Neural cell (in vitro differentiated cells): ENCODE measurements around the gene PPP1R9B.

Experiments used
- CTCF ChIP-seq: fragments of 450-650 bp; IDR thresholded peaks from 2 replicates; pipeline ENCODE4 v1.5.1; 2014; ENCODE audit warnings: antibody characterized with exemption, mild to moderate bottlenecking, moderate library complexity; ENCODE audit not compliant: poor library complexity, severe bottlenecking
- EP300 ChIP-seq: fragments of 450-650 bp; conservative IDR thresholded peaks from 2 replicates; pipeline ENCODE4 v1.6.1; 2014; ENCODE audit warnings: antibody characterized with exemption, mild to moderate bottlenecking, moderate library complexity; ENCODE audit not compliant: poor library complexity, severe bottlenecking
- EZH2 ChIP-seq: fragments of 200-600, 300-800 bp; shearing (Covaris generic), sonication (generic); IDR thresholded peaks from 2 replicates; pipeline ENCODE4 v1.6.1; 2014; ENCODE audit warnings: antibody characterized with exemption, low read length, borderline replicate concordance, mild to moderate bottlenecking; ENCODE audit not compliant: insufficient read depth, poor library complexity, severe bottlenecking
- POLR2AphosphoS5 ChIP-seq: IDR thresholded peaks from 2 replicates; pipeline ENCODE4 v1.6.1; 2012
- RAD21 ChIP-seq: fragments of 450-650 bp; conservative IDR thresholded peaks from 2 replicates; pipeline ENCODE4 v1.6.1; 2014; ENCODE audit warnings: antibody characterized with exemption, mild to moderate bottlenecking, moderate library complexity
- SMC3 ChIP-seq: fragments of 450-650 bp; conservative IDR thresholded peaks from 2 replicates; pipeline ENCODE4 v1.6.1; 2014; ENCODE audit warnings: antibody characterized with exemption, mild to moderate bottlenecking, moderate library complexity; ENCODE audit not compliant: poor library complexity
- TAF1 ChIP-seq: IDR thresholded peaks from 2 replicates; pipeline ENCODE4 v1.6.1; 2012; ENCODE audit warnings: low read depth
- TF ChIP-seq, protein P1 (sequence below): IDR thresholded peaks from 2 replicates; pipeline ENCODE4 v1.6.1; 2012; ENCODE audit warnings: borderline replicate concordance

- no peak for TF ChIP-seq CTCF
- no peak for TF ChIP-seq RAD21
- TF ChIP-seq, protein P1, sequence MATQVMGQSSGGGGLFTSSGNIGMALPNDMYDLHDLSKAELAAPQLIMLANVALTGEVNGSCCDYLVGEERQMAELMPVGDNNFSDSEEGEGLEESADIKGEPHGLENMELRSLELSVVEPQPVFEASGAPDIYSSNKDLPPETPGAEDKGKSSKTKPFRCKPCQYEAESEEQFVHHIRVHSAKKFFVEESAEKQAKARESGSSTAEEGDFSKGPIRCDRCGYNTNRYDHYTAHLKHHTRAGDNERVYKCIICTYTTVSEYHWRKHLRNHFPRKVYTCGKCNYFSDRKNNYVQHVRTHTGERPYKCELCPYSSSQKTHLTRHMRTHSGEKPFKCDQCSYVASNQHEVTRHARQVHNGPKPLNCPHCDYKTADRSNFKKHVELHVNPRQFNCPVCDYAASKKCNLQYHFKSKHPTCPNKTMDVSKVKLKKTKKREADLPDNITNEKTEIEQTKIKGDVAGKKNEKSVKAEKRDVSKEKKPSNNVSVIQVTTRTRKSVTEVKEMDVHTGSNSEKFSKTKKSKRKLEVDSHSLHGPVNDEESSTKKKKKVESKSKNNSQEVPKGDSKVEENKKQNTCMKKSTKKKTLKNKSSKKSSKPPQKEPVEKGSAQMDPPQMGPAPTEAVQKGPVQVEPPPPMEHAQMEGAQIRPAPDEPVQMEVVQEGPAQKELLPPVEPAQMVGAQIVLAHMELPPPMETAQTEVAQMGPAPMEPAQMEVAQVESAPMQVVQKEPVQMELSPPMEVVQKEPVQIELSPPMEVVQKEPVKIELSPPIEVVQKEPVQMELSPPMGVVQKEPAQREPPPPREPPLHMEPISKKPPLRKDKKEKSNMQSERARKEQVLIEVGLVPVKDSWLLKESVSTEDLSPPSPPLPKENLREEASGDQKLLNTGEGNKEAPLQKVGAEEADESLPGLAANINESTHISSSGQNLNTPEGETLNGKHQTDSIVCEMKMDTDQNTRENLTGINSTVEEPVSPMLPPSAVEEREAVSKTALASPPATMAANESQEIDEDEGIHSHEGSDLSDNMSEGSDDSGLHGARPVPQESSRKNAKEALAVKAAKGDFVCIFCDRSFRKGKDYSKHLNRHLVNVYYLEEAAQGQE: no peak
- no peak for TF ChIP-seq POLR2AphosphoS5
- TF ChIP-seq EZH2: no peak
- no peak for TF ChIP-seq TAF1
- TF ChIP-seq SMC3: no peak
- no peak for TF ChIP-seq EP300
Measured at GRCh38 chr17:50096758-50097157, 53.7 kb downstream of the PPP1R9B start.
